AG09319 (cell line): ENCODE data around the gene NECAP2.

ENCODE experiments used
- DNase-seq: peaks from one replicate; pipeline ENCODE4 v3.0.0-alpha.2; 2010; ENCODE audit warnings: low read depth; ENCODE audit errors: extremely low read depth
- TF ChIP-seq, protein P1 (sequence below): IDR thresholded peaks from 2 replicates; pipeline ENCODE4 v1.5.1; 2011; ENCODE audit warnings: low read depth, mild to moderate bottlenecking, inconsistent platforms, low read length, moderate library complexity

Gene NECAP2

GRCh38 chr1:16397120-16397519, 43.4 kb upstream of the NECAP2 start:
- no peak for DNase-seq
- TF ChIP-seq, protein P1, sequence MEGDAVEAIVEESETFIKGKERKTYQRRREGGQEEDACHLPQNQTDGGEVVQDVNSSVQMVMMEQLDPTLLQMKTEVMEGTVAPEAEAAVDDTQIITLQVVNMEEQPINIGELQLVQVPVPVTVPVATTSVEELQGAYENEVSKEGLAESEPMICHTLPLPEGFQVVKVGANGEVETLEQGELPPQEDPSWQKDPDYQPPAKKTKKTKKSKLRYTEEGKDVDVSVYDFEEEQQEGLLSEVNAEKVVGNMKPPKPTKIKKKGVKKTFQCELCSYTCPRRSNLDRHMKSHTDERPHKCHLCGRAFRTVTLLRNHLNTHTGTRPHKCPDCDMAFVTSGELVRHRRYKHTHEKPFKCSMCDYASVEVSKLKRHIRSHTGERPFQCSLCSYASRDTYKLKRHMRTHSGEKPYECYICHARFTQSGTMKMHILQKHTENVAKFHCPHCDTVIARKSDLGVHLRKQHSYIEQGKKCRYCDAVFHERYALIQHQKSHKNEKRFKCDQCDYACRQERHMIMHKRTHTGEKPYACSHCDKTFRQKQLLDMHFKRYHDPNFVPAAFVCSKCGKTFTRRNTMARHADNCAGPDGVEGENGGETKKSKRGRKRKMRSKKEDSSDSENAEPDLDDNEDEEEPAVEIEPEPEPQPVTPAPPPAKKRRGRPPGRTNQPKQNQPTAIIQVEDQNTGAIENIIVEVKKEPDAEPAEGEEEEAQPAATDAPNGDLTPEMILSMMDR, result no peak

- DNase-seq, result no peak
- TF ChIP-seq, protein P1, result no peak
Observed at GRCh38 chr1:16398371-16398953, 42.1 kb upstream of the NECAP2 start.

GRCh38 chr1:16402742-16403141, 37.8 kb upstream of the NECAP2 start:
- TF ChIP-seq, protein P1, result no peak
- no peak for DNase-seq

DNA sequence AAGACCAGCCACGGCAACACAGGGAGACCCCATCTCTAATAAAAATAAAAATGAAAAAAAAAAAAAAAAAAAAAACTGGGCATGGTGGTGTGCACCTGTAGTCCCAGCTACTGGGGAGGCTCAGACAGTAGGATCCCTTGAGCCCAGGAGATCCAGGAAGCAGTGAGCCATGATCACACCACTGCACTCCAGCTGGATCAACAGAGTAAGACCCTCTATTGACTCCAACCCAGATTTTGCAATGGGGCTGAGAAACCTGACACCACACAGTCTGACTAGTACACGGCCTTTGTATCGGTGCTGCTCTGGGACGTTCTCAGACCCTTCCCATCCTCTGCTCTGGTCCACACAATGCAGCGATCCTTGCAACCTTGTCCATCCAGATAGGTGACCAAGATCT, 35.1 kb upstream of the NECAP2 start:
- no peak for DNase-seq
- TF ChIP-seq, protein P1, result no peak

GRCh38 chr1:16406868-16407267, 33.7 kb upstream of the NECAP2 start:
- no peak for DNase-seq
- TF ChIP-seq, protein P1, result no peak

DNA sequence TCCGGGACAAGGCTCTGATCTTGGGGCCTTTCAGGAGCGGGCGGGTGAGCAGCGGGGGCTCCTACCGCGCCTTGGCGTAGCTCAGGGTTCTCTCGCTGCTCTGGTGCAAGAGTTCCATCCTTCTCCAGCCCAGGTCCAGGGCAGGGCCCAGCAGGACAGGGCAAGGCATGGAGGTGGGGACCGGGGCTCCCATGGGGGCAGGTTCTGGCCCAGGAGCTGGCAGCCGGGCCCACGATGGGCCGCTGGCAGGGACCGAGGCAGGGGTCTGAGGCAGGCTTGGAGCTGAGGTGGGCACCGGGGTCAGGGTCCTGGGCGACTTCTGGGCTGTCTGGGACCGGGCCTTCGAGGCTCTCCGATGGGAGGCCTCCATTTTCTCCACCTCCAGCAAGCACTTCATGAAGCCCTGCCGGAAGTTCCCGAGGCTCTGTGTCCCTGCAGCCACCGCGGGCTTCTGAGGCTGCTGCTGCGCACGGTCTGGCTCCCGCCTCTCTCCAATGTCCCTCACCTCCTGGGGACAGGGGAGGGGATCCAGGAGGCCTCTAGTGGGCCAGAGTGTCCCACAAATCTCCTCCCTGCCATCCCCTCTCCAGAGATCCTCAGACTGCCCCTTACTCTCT, 30.9 kb upstream of the NECAP2 start:
- TF ChIP-seq, protein P1, result no peak
- DNase-seq, result no peak

- TF ChIP-seq, protein P1, result no peak
- DNase-seq, result no peak
Observed at GRCh38 chr1:16410803-16411202, 29.7 kb upstream of the NECAP2 start.
